MM.1S (cell line): ENCODE measurements around the gene SPATC1L.

Experiments used
- DNase-seq: peaks from one replicate; pipeline ENCODE4 v3.0.0-alpha.2; 2015
- H2AFZ ChIP-seq: fragments of 300-600 bp; sonication (generic); 2 replicates; pipeline ENCODE4 v1.6.0; 2016; ENCODE audit warnings: antibody characterized with exemption, low read length
- H3F3A ChIP-seq: fragments of 300-600 bp; sonication (generic); 2 replicates; pipeline ENCODE4 v1.6.1; 2016; ENCODE audit warnings: mild to moderate bottlenecking, antibody characterized with exemption, low read length, moderate library complexity, mixed read lengths; ENCODE audit not compliant: insufficient read depth
- H3K27ac ChIP-seq: fragments of 300-600 bp; sonication (generic); 2 replicates; pipeline ENCODE4 v1.5.1; 2016; ENCODE audit warnings: mild to moderate bottlenecking, low read length
- H3K27me3 ChIP-seq: fragments of 300-600 bp; sonication (generic); replicated peaks from 2 replicates; pipeline ENCODE4 v1.6.0; 2016; ENCODE audit warnings: low read length; ENCODE audit not compliant: insufficient read depth
- H3K36me3 ChIP-seq: fragments of 300-600 bp; sonication (generic); replicated peaks from 2 replicates; pipeline ENCODE4 v1.6.1; 2016; ENCODE audit warnings: mild to moderate bottlenecking, low read length, mixed read lengths; ENCODE audit not compliant: insufficient read depth
- H3K4me1 ChIP-seq: fragments of 300-600 bp; sonication (generic); 2 replicates; pipeline ENCODE4 v1.6.1; 2016; ENCODE audit warnings: low read length, mixed read lengths
- H3K4me2 ChIP-seq: fragments of 300-600 bp; sonication (generic); 2 replicates; pipeline ENCODE4 v1.6.0; 2016; ENCODE audit warnings: low read depth, low read length
- H3K4me3 ChIP-seq: fragments of 300-600 bp; sonication (generic); 2 replicates; pipeline ENCODE4 v1.5.1; 2016; ENCODE audit warnings: low read length, mixed read lengths
- H3K79me2 ChIP-seq: fragments of 300-600 bp; sonication (generic); 2 replicates; pipeline ENCODE4 v1.6.1; 2016; ENCODE audit warnings: mixed run types, low read length, mixed read lengths
- H3K9ac ChIP-seq: fragments of 300-600 bp; sonication (generic); 2 replicates; pipeline ENCODE4 v1.6.1; 2016; ENCODE audit warnings: low read length, mixed read lengths
- H3K9me2 ChIP-seq: fragments of 300-600 bp; sonication (generic); replicated peaks from 2 replicates; pipeline ENCODE4 v1.6.1; 2016; ENCODE audit warnings: mild to moderate bottlenecking, low read length, mixed read lengths; ENCODE audit not compliant: insufficient read depth
- H3K9me3 ChIP-seq: fragments of 300-600 bp; sonication (generic); replicated peaks from 2 replicates; pipeline ENCODE4 v1.6.1; 2016; ENCODE audit warnings: mild to moderate bottlenecking, low read length, mixed read lengths; ENCODE audit not compliant: insufficient read depth
- H4K20me1 ChIP-seq: fragments of 300-600 bp; sonication (generic); 2 replicates; pipeline ENCODE4 v1.6.1; 2016; ENCODE audit warnings: mild to moderate bottlenecking, low read length, moderate library complexity, mixed read lengths; ENCODE audit not compliant: insufficient read depth
- CTCF ChIP-seq: fragments of 300-600 bp; sonication (generic); IDR thresholded peaks from 2 replicates; pipeline ENCODE4 v1.5.1; 2016; ENCODE audit warnings: antibody characterized with exemption, low read length, mixed read lengths
- EZH2 ChIP-seq: fragments of 300-600 bp; sonication (generic); optimal IDR thresholded peaks from 2 replicates; pipeline ENCODE3; 2017; ENCODE audit warnings: low read depth, mild to moderate bottlenecking, antibody characterized with exemption, low read length, mixed read lengths
- EZH2phosphoT487 ChIP-seq: fragments of 300-600 bp; sonication (generic); IDR thresholded peaks from 2 replicates; pipeline ENCODE4 v1.6.1; 2018; ENCODE audit warnings: antibody characterized with exemption, low read length

Gene SPATC1L

DNA sequence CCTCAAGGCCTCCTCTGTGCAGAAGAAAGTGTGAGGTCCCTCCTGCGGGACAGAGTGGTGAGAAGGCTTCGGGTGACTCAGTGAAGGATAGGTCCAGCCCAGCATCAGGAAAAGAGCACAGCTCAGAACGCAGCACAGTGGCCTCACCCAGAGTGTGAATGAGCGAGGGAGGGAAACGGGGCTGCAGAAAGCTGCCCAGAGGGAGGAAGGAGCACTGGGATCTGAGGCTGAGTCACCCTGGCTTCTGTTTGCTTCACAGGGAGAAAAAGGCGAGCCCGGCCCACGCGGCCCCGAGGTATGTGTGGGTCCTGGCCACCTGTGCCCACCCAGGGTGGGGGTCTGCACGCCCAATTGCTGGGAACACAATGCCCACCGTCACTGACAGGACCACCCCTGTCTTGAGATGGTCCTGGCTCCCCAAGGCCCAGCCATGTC, 62.0 kb downstream of the SPATC1L start:
- Histone ChIP-seq H2AFZ (no peak overlapping the region), H3K9me2 (no peaks in the 10 kb centered on the region), H3K9me3 (no peaks in the 10 kb centered on the region), H3K27me3 (peaks cover 81% of the 10 kb centered on the region), H3K79me2 (no peaks in the 10 kb centered on the region), H3K4me3 (no peak overlapping the region), H4K20me1 (no peaks in the 10 kb centered on the region), H3F3A (no peaks in the 10 kb centered on the region), H3K27ac (no peak overlapping the region), H3K36me3 (no peaks in the 10 kb centered on the region), H3K9ac (no peak overlapping the region), H3K4me1 (no peaks in the 10 kb centered on the region), H3K4me2 (no peak overlapping the region)
- no peak for TF ChIP-seq EZH2phosphoT487
- no peak for TF ChIP-seq EZH2
- no peak for TF ChIP-seq CTCF
- no peak for DNase-seq

DNA sequence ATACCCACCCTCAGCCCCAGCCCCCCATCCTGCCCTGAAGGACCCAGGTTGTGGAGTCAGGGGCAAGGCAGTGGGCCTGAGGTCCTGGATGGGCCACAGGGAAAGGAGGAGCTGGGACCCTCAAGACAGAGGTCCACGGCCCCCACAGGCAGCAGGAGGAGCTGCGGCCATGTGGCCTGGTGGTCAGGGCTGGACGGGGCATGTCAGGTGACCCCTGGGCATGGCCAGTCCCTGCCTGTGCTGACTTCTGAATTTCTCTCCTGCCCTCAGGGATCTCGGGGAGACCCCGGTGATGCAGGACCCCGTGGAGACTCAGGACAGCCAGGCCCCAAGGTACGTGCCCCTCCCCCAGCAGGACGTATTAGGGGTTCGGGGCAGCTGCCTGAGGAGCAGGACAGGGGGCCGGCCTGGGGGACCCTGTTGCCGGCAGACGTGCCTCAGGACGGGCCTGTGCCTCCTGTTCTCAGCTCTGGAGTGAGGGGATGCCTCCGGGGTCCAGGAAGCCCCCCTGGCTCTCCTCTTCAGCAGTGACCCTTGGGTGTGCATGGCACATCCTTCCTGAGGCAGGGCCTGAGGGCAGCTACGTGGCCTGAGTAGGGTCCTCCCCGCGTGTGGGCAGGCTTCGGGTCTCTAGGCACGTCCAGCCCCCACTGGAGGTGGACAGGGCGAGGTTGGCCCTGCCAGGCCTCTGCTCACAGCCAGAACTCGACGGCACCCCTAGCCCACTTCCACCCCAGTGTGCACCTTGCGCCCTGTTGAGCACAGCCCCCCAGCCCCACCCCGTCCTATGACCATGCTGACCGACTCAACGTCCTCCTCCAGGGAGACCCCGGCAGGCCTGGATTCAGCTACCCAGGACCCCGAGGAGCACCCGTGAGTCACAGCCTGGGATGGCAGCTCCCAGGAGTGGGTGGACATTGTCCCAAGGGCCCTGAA, 62.7 kb downstream of the SPATC1L start:
- H3K4me3 ChIP-seq, result no peak overlapping the region
- no peaks in the 10 kb centered on the region for H3K79me2 ChIP-seq
- H3K27ac ChIP-seq, result no peak overlapping the region
- no peak for DNase-seq
- H3K36me3 ChIP-seq, result no peaks in the 10 kb centered on the region
- H4K20me1 ChIP-seq, result no peaks in the 10 kb centered on the region
- no peaks in the 10 kb centered on the region for H3K4me1 ChIP-seq
- peaks cover 81% of the 10 kb centered on the region for H3K27me3 ChIP-seq
- TF ChIP-seq CTCF, result no peak
- no peak for TF ChIP-seq EZH2phosphoT487
- TF ChIP-seq EZH2, result no peak
- H3K9me3 ChIP-seq, result no peaks in the 10 kb centered on the region
- no peaks in the 10 kb centered on the region for H3K9me2 ChIP-seq
- no peak overlapping the region for H3K9ac ChIP-seq
- H2AFZ ChIP-seq, result no peak overlapping the region
- H3K4me2 ChIP-seq, result no peak overlapping the region
- H3F3A ChIP-seq, result no peaks in the 10 kb centered on the region

GRCh38 chr21:46120301-46121285, 63.7 kb downstream of the SPATC1L start:
- Histone ChIP-seq H3K9me3 (no peaks in the 10 kb centered on the region), H3F3A (no peaks in the 10 kb centered on the region), H3K4me1 (no peaks in the 10 kb centered on the region), H3K4me2 (no peak overlapping the region), H3K9me2 (no peaks in the 10 kb centered on the region), H3K36me3 (no peaks in the 10 kb centered on the region), H4K20me1 (no peaks in the 10 kb centered on the region), H3K4me3 (no peak overlapping the region), H2AFZ (no peak overlapping the region), H3K79me2 (no peaks in the 10 kb centered on the region), H3K27me3 (peaks cover 81% of the 10 kb centered on the region), H3K27ac (no peak overlapping the region), H3K9ac (no peak overlapping the region)
- no peak for DNase-seq
- TF ChIP-seq CTCF, result no peak
- no peak for TF ChIP-seq EZH2phosphoT487
- TF ChIP-seq EZH2, result no peak
